Esophagus muscularis mucosa (tissue), 3 donors: ENCODE results near the gene GNG13.

Experiments
- CTCF ChIP-seq, 3 experiments: fragments of 200-600 bp in 2 of 3; fragments of 450-650 bp in 1 of 3; sonication (generic) in 2 of 3; IDR thresholded peaks; one replicate each; pipeline ENCODE4 v1.5.1; 2017 to 2019; ENCODE audit warnings: antibody characterized with exemption in 3 of 3, mild to moderate bottlenecking in 2 of 3, moderate library complexity in 1 of 3
- POLR2AphosphoS5 ChIP-seq, 2 donors: sonication (generic); formaldehyde crosslinking; IDR thresholded peaks; one replicate each; pipeline ENCODE4 v1.6.1; 2017; ENCODE audit warnings: antibody characterized with exemption in 2 of 2

GRCh38 chr16:804193-805048 lies 3.9 kb upstream of the GNG13 start:
- TF ChIP-seq CTCF (IDR thresholded peaks at IDR 0.05), result no peak
- TF ChIP-seq POLR2AphosphoS5 (IDR thresholded peaks at IDR 0.05), result no peak
